Measurements from ENCODE around the gene TUBGCP6.

Gene TUBGCP6

DNA sequence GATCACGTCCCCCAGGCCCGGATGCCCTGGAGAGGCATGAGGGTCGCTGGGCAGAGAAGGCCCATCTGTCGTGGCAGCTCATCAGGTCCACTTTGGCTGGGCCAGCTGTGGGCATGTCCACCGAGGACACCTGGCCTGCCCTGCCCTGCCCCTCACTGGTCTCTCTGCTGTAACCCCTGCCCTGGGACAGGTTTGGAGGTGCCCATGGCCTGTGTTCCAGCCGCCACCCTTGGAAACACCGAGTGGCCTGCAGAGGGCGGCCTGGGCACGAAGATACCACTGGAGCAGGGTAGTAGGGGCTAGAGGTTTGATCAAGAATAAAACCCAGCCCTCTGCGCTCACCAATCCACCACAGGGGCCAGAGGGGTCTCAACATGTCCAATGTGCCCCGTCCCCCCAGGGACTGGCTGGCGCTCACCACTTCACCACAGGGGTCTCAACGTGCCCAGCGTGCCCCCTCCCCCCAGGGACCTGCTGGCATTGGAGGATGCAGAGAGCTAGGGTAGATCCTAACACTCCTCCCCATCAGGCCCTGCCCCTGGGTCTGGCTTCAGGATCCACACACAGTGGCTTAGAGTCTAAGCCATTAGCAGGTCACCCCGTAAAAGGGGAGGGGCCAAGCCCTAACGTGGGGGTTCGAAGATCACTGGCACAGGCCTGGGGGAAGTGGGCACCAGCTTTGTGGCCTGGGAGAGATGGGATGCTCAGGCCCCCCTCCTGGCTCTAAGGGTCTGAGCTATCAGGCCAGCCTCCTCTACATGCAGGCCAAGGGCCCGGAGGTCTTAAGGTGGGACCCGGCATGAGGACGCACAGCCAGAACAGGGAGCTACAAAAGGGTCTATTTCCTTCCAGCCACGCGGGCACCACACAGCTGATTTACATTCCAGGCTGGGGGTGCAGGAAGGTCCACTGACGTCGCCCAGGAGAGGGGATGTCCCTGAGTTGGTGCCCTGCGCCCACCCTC, 7.5 kb upstream of the TUBGCP6 start:
- TF ChIP-seq CTCF (IDR thresholded peaks at IDR 0.05) = peak; percentile 57
- Histone ChIP-seq H3K4me3 (ENCODE audit: low read depth, low read length) (no peak overlapping the region), H3K4me2 (ENCODE audit: low read length) (no peak overlapping the region), H3K9ac (no peak overlapping the region), H3K27me3 (ENCODE audit: control insufficient read depth, insufficient read depth, low read length) (no peaks in the 10 kb centered on the region), H3K4me1 (peaks cover 4% of the 10 kb centered on the region), H2AFZ (no peak overlapping the region), H3K79me2 (no peaks in the 10 kb centered on the region), H3K27ac (peak overlapping the region; percentile 32), H3K9me3 (ENCODE audit: control insufficient read depth, low read length) (no peaks in the 10 kb centered on the region), H3K36me3 (ENCODE audit: control insufficient read depth, insufficient read depth, low read length) (no peaks in the 10 kb centered on the region)

DNA sequence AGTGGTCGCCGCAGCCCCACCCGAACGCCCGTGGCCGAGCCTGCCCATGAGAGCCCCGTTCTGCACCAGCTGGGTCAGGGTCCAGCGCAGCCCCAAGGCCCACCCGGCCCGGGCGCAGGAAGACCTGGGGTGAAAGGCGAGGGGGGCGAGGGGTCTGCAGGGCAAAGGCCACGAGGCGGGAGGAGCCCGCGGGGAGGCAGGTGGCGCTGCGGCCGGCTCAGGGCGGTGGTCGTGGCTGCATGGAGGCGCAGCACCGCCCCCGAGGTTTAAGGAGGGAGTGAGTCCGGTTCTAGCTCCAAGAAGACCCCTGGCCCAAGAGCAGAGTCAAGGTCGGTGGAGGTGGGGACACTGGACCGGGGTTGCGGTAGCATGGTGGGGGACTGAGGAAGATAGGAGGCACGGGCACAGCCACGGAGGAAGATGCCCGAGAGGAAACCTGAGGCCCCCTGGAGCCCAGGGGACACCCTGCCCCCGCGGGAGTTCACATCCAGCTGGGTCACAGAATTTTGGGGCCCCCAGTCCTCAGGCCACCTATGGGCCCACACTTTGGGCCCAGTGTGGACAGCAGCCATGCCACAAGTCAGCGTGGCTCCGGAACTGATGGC, 6.8 kb upstream of the TUBGCP6 start:
- Histone ChIP-seq H3K36me3 (ENCODE audit: control insufficient read depth, insufficient read depth, low read length) (no peaks in the 10 kb centered on the region), H3K9ac (no peak overlapping the region), H3K79me2 (no peaks in the 10 kb centered on the region), H2AFZ (peak overlapping the region; percentile 70), H3K27ac (peak overlapping the region; percentile 32), H3K4me1 (peaks cover 4% of the 10 kb centered on the region), H3K9me3 (ENCODE audit: control insufficient read depth, low read length) (no peaks in the 10 kb centered on the region), H3K4me2 (ENCODE audit: low read length) (peak overlapping the region; percentile 80), H3K27me3 (ENCODE audit: control insufficient read depth, insufficient read depth, low read length) (no peaks in the 10 kb centered on the region), H3K4me3 (ENCODE audit: low read depth, low read length) (peak overlapping the region; percentile 67)
- TF ChIP-seq CTCF (IDR thresholded peaks at IDR 0.05) = no peak

DNA sequence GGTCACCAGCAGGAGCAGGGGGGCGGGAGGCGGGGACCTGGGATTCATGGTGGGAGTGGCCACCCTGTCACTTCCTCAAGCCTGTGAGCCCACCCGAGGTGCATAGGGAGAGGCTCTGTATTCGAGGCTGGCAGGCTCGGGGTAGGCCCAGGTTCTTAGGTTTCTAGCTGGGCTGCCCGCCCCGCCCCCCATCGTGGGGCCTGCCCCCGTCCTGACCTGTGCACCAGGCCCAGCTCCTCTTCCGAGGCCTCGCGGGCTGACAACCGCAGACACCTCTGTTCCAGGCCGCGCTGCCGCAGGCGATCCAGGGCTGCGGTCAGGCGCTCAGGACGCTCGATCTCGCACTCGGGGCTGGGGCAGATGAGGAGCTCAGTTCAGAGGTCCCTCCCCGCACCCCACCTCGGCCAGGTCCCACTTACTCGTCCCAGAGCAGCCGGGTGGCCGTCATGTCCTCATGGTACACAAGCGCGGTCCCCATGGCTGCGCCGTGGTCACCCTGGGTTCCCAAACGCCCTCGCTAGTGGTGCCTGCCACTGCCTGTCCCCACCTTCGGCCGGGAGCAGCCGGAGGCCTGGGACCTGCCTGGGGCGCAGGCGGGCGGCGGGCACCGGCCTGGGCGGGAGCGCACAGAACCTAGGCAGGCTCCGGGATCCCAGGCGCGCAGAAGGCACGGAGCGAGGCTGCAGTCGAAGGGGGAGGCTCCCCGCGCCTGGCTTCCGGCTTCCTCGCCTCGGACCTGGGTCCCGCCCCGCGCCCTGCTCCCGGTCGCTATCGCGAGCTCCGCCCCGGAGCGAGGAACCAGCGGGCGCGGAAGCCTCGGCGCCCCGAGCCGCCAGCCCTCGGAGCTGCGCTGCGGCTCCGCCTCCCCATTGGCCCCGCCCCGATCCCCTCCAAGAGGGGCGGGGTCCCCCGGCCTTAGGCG, 6.0 kb upstream of the TUBGCP6 start, which contains the start of gene HDAC10:
TSS of gene HDAC10 (minus strand) at position 711 of the 922 bp plus-strand sequence. CDS start at position 478, 233 bp downstream.
- peak within 1 kb of the TSS; percentile 41 for H3K27ac ChIP-seq
- H3K36me3 ChIP-seq (ENCODE audit: control insufficient read depth, insufficient read depth, low read length) = no peaks in the 10 kb centered on the region
- H3K9ac ChIP-seq = peak within 1 kb of the TSS; percentile 21
- H3K79me2 ChIP-seq = no peaks in the 10 kb centered on the region
- peak within 1 kb of the TSS; percentile 67 for H3K4me3 ChIP-seq (ENCODE audit: low read depth, low read length)
- H3K9me3 ChIP-seq (ENCODE audit: control insufficient read depth, low read length) = no peaks in the 10 kb centered on the region
- TF ChIP-seq CTCF (IDR thresholded peaks at IDR 0.05) = no peak
- H2AFZ ChIP-seq = peak within 1 kb of the TSS; percentile 70
- H3K27me3 ChIP-seq (ENCODE audit: control insufficient read depth, insufficient read depth, low read length) = no peaks in the 10 kb centered on the region
- H3K4me2 ChIP-seq (ENCODE audit: low read length) = peak within 1 kb of the TSS; percentile 80
- peaks cover 4% of the 10 kb centered on the region for H3K4me1 ChIP-seq

DNA sequence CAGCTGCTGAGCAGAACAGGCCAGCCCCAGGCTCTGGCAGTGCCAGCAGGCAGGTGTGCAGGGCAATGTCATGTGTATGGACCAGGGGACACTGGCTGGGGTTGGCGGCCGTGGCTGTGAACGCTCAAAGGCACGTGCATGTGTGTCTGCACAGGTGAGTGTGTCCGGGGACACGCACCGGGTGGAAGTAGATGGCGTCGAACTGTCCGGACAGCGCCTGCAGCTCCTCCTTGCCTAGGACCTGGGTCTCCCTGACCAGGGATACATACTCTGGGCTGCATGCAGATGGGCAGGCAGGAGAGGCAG, 5.4 kb upstream of the TUBGCP6 start:
- no peaks in the 10 kb centered on the region for H3K27me3 ChIP-seq (ENCODE audit: control insufficient read depth, insufficient read depth, low read length)
- H3K4me3 ChIP-seq (ENCODE audit: low read depth, low read length) = peak overlapping the region; percentile 67
- H3K9ac ChIP-seq = no peak overlapping the region
- no peak for TF ChIP-seq CTCF (IDR thresholded peaks at IDR 0.05)
- no peaks in the 10 kb centered on the region for H3K9me3 ChIP-seq (ENCODE audit: control insufficient read depth, low read length)
- no peaks in the 10 kb centered on the region for H3K79me2 ChIP-seq
- no peaks in the 10 kb centered on the region for H3K36me3 ChIP-seq (ENCODE audit: control insufficient read depth, insufficient read depth, low read length)
- peaks cover 4% of the 10 kb centered on the region for H3K4me1 ChIP-seq
- no peak overlapping the region for H2AFZ ChIP-seq
- no peak overlapping the region for H3K27ac ChIP-seq
- peak overlapping the region; percentile 80 for H3K4me2 ChIP-seq (ENCODE audit: low read length)

Data from parathyroid adenoma (tissue), 2 donors.